CMK (cell line): ENCODE data around the gene SSMEM1.
"Not testable (repeated sequence)": the region's sequence is repeated elsewhere in the genome, so short reads cannot be mapped to it uniquely, and the experiment has no call there.

Experiments
- DNase-seq: peaks from one replicate; pipeline ENCODE4 v3.0.0-alpha.2; 2010; ENCODE audit warnings: low read depth

SSMEM1 gene

GRCh38 chr7:130210181-130210935 is 2.7 kb downstream of the SSMEM1 start:
- DNase-seq, result no peak

DNA sequence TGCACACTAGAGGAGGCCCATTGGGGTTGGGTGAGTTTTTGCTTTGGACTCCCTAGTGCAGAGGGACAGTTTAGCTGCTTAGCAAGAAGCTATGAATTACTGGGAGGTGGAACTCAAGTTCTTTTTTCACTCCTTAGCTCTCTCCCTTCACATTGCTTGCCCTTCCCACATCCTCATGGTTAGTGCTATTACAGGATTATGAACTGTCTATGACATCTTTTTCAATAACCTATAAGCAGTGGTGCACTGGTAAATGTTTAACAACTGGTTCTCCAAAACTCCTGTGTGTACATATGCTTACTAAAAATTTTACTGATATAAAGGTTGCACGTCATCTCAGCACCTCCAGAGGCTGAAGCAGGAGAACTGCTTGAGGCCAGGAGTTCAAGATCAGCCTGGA is 6.2 kb downstream of the SSMEM1 start:
- DNase-seq, result no peak

- no peak for DNase-seq
These were observed 8.4 kb downstream of the SSMEM1 start for GRCh38 chr7:130216025-130216424.

- no peak for DNase-seq
These were observed 9.1 kb downstream of the SSMEM1 start for GRCh38 chr7:130216750-130217149.

GRCh38 chr7:130218806-130219620 is 11.4 kb downstream of the SSMEM1 start:
- no peak for DNase-seq

- no peak for DNase-seq
These were observed 12.2 kb downstream of the SSMEM1 start for GRCh38 chr7:130219871-130220270.

DNA sequence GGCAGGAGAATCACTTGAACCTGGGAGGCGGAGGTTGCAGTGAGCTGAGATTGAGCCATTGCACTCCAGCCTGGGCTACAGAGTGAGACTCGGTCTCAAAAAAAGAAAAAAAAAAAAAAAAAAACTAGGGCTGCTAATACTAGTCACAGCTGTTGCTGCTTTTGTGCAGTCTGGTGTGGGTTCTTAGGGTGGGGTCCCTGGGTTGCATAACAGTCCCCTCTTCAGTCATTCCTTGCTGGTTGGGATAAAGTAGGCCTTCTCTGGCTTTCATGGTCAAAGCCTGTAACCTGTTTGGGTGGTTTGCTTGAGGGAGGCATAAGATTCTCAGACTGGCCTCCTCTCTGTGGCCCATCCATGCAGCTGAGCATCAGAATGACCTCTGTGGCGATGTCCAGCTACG is 14.1 kb downstream of the SSMEM1 start:
- DNase-seq, result no peak

DNA sequence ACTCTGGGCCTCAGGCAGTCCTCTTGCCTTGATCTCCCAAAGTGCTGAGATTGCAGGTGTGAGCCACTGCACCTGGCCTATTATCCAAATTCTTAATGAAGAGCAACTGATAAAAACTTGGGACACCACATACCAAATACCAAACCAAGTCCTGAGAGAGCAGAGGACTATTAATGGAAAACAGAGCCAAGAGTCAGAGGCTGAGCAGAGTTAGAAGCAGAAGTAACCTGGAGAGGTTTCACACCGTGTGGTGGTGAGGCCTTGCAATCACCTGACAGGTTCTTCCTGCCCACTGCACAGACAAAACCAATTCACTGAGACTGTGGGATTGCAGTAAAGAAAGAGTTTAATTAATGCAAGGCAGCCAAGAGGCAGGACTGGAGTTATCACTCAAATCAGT is 16.0 kb downstream of the SSMEM1 start:
- DNase-seq, result no peak

DNA sequence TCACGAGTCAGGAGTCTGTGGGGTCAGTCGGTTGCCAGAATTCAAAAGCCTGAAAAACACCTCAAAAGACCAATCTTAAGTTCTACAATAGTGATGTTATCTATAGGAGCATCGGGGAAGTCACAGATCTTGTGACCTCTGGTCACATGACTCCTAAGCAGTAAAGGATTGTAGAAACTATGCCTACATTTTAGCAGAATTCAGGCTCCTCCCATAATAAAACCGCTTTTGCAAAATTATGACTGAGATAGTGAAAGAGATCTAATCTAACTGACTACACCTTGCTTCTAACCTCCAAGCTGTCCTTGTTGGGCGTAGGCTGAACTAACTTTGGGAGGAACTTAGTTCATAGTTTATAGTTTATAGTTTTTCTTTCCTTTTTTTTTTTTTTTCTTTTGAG is 16.6 kb downstream of the SSMEM1 start:
- DNase-seq, result no peak

DNA sequence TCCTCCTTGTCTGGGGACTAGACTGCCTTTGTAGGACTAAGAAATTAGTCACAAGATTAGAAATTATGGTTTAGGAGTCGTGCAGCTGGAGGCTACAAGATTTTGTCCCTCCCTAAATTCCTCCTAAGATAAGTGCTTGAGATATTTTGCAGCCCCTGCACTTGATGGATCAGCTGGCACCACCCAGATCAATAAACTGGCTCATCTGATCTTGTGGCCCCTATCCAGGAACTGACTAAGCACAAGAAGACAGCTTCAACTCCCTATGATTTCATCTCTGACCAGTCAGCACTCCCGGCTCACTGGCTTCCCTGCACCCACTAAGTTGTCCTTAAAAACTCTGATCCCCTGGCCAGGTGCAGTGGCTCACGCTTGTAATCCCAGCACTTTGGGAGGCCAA is 17.3 kb downstream of the SSMEM1 start:
- not testable (repeated sequence) for DNase-seq

DNA sequence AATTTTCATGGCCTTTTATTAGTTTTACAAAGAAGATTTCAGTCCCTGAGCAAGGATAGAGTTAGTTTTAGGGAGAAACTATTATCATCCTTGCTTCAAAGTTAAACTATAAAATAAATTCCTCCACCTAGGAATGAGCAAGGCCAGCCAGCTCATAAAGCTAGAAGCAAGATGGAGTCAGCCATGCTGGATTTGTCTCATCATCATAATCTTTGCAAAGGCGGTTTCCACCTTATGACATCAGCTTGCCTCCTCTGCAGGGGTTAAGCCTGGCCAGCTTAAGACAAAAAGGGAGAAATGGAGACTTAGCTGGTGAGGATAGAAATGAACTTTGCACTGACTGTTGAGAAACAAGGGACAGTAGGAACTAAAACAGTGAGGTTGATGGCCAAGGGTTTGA is 18.7 kb downstream of the SSMEM1 start:
- DNase-seq, result no peak

- DNase-seq, result no peak
These were observed 20.4 kb downstream of the SSMEM1 start for GRCh38 chr7:130227883-130228575.

DNA sequence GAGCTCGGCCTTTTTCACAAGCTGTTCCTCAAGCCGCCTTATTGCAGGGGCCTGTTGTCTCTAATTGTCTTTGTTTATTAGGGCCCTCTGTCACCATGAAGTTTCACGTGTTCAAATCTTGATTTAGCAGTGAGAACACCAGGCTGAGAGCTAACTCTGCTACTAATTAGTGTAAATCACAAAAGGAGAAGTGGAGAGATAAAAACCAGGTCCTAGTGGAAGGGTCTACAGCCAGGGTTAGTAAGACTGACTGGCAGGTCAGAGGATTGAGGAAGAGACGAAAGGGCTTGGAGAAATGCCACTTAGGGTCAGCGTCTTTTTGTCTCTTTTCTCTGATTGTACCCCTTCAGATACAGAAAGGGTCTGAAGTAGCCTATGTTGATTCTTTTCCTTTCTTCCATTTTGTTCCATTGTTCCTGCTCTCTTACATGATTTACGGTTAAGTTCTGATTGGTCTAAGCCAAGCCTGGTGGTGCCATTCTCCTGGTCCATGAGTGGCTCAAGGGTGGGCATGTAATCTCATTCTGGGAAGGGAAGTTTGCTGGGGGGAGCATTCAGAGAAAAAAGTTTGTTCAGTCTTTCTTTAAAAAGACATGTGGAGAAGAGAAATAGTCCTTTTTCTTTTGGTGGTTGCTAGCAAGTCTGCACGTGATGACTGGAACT is 21.3 kb downstream of the SSMEM1 start:
- DNase-seq, result no peak

DNA sequence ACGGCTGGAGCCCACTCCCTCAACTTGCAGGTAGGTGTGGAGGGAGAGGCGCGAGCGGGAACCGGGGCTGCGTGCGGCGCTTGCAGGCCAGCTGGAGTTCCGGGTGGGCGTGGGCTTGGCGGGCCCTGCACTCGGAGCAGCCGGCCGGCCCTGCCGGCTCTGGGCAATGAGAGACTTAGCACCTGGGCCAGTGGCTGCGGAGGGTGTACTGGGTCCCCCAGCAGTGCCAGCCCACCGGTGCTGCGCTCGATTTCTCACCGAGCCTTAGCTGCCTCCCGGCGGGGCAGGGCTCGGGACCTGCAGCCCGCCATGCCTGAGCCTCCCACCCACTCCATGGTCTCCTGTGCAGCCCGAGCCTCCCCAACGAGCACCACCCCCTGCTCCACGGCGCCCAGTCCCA is 22.3 kb downstream of the SSMEM1 start:
- not testable (repeated sequence) for DNase-seq

GRCh38 chr7:130231792-130232191 is 24.1 kb downstream of the SSMEM1 start:
- DNase-seq, result no peak

DNA sequence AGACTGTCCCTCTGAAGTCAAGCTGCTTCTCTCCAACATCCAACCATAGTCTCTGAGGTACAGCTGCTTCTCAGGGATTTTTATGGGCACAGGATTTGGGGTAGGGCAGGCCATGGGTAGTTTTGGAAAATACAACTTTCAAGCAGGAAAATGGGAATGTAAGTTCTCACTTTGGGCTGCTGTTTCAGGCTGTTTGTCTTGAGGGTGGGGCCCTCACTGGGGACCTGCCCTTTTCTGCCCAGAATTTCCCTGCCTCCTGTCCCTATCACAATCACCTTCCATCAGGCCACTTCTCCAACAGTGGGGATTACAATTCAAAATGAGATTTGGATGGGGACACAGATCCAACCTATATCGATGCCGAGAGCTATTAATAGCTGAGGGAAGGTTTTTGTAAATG is 24.5 kb downstream of the SSMEM1 start:
- DNase-seq, result no peak

- no peak for DNase-seq
These were observed 26.4 kb downstream of the SSMEM1 start for GRCh38 chr7:130234078-130234477.

- not testable (repeated sequence) for DNase-seq
These were observed 28.7 kb downstream of the SSMEM1 start for GRCh38 chr7:130236361-130236760.

GRCh38 chr7:130240240-130240639 is 32.6 kb downstream of the SSMEM1 start:
- DNase-seq, result no peak

- peak; percentile 14 for DNase-seq
These were observed 34.7 kb downstream of the SSMEM1 start for GRCh38 chr7:130242198-130243014.

- not testable (repeated sequence) for DNase-seq
These were observed 35.8 kb downstream of the SSMEM1 start for GRCh38 chr7:130243486-130243885.
